Activated T-cell treated with anti-CD3 and anti-CD28 coated beads for 48 hours (primary cell): ENCODE measurements around the gene PADI3.

Source experiments
- DNase-seq: peaks from one replicate; pipeline ENCODE4 v3.0.0-alpha.2; 2020; ENCODE audit warnings: low read depth

PADI3 gene

DNA sequence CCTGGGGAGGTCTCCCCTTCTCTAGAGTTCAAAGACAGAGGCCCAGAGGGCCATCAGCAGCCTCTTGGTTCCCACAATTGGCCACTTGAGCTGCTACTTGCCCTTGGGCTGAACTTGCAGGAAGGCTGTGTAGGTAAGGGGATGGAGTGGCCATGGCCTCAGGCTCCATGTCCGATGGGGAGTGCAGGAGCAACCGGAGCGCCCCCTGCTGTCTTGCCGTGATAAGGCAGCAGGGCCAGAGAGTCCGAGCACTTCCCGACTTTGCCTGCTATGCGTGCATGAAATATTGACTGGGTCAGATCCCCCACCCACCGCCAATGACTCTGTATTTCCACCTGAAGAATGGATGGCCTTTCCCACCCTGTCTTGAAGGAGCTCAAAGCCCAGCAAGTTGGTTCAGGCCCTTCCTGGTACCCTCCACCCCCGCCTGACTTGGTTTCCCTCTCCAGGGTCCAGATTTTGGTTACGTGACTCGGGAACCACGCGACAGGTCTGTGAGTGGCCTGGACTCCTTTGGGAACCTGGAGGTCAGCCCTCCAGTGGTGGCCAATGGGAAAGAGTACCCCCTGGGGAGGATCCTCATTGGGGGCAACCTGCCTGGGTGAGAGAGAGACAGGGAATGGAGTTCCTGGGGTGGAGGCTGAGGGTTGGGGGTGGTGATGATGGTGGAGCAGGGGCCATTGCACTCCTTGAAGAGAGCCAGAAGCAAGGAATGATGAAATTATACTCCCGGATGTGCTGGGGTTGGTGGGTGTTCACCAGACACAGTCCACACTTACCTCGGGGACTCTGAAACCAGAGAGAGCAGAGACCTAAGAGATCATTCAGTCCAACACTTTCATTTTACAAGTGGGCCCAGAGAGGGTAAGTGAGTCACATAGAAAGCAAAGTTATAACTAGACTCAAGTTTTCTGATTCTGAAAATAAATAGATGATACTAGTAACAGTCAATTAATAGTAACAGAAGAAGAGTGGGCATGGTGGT is 25.6 kb downstream of the PADI3 start:
- DNase-seq: peak; percentile 34

DNA sequence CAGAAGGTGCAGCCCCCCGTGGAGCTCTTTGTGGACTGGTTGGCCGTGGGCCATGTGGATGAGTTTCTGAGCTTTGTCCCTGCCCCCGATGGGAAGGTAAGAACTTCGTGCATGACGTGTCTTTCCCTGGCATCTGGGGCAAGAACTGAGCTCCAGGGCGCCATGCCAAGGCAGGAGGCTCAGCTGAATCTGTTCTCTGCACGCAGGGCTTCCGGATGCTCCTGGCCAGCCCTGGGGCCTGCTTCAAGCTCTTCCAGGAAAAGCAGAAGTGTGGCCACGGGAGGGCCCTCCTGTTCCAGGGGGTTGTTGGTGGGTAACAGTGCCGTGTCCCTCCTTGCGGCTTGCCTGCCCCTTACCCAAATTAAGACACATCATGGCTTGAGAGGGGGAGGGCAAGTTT is 27.7 kb downstream of the PADI3 start:
- DNase-seq: no peak

DNA sequence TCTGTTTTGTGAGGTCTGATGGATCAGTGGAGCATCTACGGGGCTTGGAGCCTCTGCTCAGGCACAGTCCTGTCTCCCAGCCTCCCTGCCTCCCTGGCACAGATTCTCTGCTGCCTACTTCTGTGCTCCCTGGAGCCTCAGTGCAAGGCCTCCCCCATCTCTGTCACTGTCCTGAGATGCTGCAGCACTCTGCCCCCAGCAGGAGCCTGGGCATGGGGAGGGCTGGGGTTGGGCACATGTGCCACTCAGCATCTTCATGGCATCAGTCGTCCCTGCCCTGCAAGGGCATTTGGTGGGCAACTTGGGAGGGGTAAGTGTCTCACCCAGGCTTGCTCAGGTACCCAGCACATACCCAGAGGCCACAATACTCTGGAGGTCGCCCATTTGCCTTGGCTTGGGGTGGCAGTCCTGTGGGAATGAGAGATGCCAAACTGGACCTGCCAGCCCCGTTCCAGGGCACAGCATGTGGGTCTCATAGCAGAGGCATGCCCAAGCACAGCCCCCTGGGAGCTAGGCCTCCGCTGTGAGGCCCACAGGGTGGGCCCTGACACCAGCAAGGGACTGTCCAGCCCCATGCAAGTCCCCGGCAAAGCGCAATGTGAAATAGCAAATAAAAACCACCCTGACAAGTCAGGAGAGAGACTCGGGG is 28.7 kb downstream of the PADI3 start:
- no peak for DNase-seq

- no peak for DNase-seq
Measured at GRCh38 chr1:17278996-17279830, 30.3 kb downstream of the PADI3 start.

DNA sequence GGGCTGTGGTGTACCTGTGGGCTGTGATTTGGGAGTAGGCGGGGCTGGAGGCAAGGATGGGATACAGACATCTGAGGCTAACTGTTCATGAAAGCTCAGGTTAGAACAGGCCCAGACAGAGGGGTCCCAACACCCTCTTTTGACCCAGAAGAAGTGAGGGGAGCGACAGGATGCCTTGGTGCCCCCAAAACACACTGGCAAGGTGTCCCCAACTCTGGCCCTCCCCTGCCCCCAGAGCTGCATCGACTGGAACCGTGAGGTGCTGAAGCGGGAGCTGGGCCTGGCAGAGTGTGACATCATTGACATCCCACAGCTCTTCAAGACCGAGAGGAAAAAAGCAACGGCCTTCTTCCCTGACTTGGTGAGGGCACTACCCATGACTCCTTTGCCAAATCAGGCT is 31.5 kb downstream of the PADI3 start:
- DNase-seq: no peak

DNA sequence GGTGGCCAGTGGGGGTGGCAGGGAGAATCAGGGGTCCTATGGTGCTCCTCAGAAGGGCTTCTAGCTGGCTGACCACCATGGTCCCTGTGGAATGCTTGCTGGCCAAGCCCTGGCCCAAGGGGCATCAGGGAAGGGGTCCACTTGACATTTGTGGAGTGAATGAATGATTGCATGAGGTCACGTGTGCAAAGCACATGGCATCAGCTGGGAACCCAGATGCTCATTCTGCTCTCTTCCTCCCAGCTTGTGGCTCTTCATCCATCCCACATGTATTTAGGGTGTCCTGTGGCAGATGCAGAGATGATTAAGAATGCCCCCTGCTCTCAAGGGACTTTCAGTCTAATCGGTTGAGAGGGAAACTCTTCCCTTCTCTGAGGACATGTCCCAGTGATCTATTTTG is 32.0 kb downstream of the PADI3 start:
- no peak for DNase-seq

GRCh38 chr1:17281775-17282181 is 32.9 kb downstream of the PADI3 start:
- no peak for DNase-seq

- DNase-seq: no peak
Measured at GRCh38 chr1:17282836-17283235, 33.9 kb downstream of the PADI3 start.

- DNase-seq: no peak
Measured at GRCh38 chr1:17286646-17287045, 37.7 kb downstream of the PADI3 start.

DNA sequence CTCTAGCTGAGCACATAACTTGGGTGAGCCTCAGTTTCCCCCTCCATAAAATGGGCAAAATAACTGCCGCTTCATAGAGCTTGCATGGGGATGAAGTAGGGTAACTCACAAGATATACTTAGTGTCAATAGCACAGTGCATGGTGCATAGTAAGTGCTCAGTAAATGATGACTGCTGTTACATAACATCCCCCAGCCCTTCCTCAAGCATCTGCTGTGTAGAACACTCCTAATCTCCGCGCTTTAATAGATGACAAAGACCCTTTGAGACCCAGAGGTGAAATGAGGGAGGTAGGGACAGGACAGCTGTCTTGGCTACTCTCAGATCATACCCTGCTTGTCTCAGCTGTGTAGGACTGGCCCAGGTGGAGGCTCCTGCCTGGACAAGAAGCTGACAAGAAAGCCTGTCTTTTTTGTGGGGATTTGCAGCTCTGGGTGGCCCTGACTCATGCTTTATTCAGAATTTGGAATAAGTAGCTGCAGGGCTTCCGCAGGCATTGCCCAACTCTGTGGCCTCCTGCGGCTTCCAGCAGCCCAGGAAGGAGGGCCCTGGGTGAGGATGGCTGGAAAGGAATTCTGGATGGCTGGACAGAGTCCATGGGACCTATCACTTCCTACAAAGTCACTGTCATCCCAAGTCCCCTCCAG is 38.4 kb downstream of the PADI3 start:
- DNase-seq: no peak

DNA sequence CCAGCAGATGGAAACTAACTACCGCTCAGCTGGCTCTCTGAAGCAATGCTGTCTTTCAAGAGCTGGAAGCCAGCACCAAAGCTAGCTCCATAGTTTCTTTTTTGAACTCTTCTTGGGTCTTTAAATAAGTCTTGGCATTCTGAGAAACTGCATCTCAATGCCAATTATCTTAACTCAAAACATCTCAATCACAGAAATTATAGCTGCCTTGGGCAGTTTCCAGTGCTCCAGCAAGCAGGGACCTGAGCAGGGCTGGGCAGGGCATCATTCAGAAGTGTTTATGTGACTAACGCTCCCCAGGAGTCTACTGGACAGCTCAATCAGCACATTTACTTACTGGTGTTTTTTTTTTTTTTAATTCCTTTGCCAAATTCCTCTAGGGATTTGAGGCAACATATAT is 40.8 kb downstream of the PADI3 start:
- no peak for DNase-seq

- DNase-seq: no peak
Measured at GRCh38 chr1:17290553-17290952, 41.7 kb downstream of the PADI3 start.

DNA sequence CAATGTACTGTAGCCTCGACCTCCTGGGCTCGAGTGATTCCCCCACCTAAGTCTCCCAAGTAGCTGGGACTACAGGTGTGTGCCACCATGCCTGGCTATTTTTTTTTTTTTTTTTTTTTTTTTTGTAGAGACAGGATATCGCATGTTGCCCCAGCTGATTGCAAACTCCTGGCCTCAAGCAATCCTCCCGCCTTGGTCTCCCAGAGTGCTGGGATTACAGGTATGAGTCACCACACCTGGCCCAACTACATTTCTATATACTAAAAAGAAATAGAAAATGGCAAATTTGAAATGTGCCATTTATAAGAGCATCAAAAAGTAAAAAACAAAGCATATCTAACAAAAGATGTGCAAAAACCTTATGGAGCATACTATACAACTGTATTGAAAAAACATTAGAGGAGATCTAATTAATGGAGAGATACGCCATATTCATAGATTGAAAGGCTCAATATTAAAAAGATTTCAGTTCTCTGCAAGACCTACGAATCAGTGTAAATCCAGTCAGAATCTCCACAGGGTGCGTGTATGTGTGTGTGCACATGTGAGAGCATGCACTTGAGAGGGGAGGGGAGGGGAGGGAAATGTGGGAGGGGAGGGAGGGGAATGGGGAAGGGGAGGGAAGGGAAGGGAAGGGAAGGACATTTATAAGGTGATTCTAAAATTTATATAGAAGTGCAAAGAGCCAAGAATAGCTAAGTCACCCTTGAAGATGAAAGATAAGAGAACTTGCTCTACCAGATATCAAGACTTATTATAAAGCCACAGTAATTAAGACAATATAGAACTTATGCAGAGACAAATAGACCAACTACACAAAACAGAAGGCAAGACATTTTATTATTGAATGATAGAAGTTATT is 43.6 kb downstream of the PADI3 start:
- DNase-seq: no peak

DNA sequence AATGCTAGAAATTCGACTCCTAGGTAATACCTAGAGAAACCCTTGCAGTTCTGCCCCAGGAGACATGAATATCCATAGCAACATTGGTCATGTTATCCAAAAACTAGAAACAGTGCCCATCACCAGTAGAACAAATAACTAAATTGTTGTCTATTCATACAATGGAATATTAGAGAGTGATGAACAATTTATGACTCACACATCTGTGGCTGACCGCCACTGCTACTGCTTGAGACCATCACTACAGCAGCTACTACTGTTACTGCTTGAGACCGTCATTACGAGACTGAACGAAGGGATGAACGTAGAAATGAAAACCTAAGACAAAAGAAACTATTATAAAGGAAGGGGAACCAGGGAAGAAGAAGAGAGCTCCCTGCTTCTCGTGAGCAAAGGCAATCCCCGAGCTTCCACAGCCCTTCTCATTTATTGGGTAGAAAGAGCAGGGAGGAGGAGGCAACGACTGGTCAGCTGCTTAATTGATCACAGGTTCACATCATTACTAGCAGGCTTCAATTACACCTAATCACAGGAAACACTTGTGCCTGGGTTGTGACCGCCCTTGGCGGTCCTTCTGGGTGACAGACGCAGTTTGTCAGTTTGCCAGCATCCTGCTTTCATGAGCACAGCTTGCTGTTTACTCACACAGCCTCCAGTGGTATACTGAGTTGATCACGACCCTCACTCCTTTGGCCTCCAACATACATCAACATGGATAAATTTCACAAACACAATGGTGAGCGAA is 45.0 kb downstream of the PADI3 start:
- DNase-seq: no peak

DNA sequence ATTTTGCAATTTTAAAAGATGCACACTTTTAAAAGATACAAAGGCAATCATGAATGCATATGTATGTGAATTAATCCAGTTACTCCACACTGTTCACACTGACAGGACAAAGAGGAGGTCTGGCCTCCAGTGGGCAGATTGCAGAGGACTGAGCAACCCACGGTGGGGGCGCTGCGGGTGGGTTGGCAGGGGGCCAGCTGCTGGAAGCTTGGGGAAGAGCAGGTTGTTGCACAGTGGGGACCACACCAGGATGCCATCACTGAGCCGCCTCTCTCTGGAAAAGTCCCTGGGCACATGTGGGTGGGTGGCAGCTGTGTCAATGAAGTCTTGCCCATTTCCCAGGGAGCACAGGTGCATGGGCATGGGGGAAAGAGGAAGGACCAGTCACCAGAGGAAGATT is 46.4 kb downstream of the PADI3 start:
- no peak for DNase-seq

DNA sequence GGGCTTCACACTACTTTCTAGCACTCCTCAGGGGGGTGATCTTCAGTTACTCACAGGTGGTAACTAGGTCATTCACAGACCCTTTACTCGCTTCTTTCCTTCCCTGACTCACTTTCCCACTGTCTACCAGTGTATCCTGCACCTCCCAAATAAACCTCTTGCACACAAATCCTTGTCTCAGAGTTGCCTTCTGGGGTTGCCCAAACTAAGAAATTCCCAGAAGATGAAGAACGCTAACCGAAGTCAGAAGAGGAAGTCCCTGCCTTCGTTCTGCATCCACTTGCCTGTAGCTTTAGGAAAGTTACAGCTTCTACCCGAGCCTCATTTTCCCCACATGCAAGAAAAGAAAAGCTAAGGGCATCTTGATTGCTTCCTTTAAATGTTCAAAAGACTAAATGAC is 47.2 kb downstream of the PADI3 start:
- DNase-seq: no peak

DNA sequence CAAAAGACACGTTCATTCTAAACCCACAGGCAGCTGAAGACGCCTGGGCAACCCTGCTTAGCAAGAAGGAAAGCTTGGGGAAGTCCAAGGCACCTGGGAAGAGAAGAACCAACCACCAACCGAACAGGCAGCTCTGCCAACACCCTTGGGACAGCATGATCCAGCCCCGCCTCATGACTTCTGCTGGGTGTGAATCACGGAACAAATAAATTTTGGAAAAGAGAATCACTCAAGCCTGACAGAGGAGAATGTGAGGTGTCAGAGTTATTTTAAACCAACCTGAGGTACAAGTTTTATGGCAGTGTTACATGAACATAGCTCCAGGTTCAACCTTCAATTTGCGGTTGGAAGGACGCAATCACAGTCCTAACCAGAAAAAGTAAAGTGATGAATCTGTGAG is 49.1 kb downstream of the PADI3 start:
- DNase-seq: no peak

GRCh38 chr1:17301767-17302166 is 52.9 kb downstream of the PADI3 start:
- no peak for DNase-seq

DNA sequence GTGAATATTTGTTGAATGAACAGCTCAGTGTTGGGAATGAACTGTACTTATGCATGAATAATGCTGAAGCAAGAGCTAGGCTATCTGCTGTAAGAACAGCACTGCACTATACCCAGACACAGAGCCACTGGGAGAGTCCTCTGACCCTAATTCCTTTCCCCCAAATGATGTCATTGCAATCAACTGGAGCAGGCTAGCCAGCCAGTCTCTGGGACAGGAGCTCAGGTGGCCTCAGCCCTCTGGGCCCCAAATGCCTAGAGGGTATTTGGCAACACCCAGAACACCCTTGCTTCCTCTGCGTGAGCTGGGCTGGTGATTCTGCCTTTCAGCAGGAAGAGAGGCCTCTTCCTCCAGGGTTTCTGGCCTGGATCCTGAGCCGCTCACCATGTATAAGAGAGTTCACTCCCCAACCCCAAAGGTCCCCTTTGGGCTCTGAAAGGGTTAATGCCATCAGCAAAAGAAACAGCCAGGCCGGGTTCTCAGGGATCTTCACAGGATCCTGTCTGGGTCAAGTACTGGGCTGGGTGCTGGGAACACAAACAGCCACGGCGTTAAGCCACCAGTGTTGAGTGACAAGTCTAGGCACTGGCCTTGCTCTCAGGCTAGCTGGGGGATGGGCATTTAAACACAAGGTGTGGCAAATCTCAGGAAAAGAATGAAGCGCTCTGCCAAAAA is 55.4 kb downstream of the PADI3 start:
- DNase-seq: no peak

DNA sequence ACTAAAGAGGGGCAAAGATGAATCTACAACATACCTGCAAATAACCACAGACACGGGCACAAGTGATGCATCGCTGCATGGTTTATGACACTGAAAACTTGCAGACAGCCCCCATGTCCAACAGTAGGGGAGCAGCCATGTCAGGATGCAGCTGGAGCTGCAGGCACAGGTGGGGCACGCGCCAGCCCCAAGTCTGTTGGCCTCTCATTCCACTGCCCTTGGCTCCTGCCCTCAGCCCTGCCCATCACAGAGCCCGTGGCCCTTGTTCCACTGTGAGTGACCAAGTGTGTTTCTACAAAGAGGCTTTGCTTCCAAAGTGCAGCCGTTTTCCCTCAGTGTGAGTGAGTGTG is 55.9 kb downstream of the PADI3 start:
- DNase-seq: no peak
